NCI-H2227 (cell line): ENCODE data around the gene MPZL1.

Source experiments
- DNase-seq: peaks from one replicate; lab custom pipeline; 2025; ENCODE audit not compliant: unreplicated experiment; lab: John Stamatoyannopoulos, UW

MPZL1 gene

GRCh38 chr1:167748906-167749305 is 27.1 kb downstream of the MPZL1 start:
- no peak for DNase-seq

GRCh38 chr1:167749741-167750140 is 28.0 kb downstream of the MPZL1 start:
- no peak for DNase-seq

GRCh38 chr1:167750641-167751040 is 28.9 kb downstream of the MPZL1 start:
- no peak for DNase-seq

- no peak for DNase-seq
Measured at GRCh38 chr1:167751676-167752075, 29.9 kb downstream of the MPZL1 start.

- DNase-seq = no peak
Measured at GRCh38 chr1:167752219-167752985, 30.6 kb downstream of the MPZL1 start.

- DNase-seq = no peak
Measured at GRCh38 chr1:167755654-167756053, 33.9 kb downstream of the MPZL1 start.

GRCh38 chr1:167756730-167757405 is 35.1 kb downstream of the MPZL1 start:
- DNase-seq = no peak

GRCh38 chr1:167757433-167758309 is 35.9 kb downstream of the MPZL1 start:
- DNase-seq = no peak

- no peak for DNase-seq
Measured at GRCh38 chr1:167761400-167761799, 39.6 kb downstream of the MPZL1 start.

GRCh38 chr1:167762061-167762746 is 40.4 kb downstream of the MPZL1 start:
- DNase-seq = no peak

GRCh38 chr1:167763525-167764220 is 41.9 kb downstream of the MPZL1 start:
- DNase-seq = no peak

- no peak for DNase-seq
Measured at GRCh38 chr1:167764458-167765330, 42.9 kb downstream of the MPZL1 start.

GRCh38 chr1:167765496-167765895 is 43.7 kb downstream of the MPZL1 start:
- DNase-seq = no peak

GRCh38 chr1:167766538-167766937 is 44.8 kb downstream of the MPZL1 start:
- DNase-seq = no peak

- no peak for DNase-seq
Measured at GRCh38 chr1:167767761-167768160, 46.0 kb downstream of the MPZL1 start.

GRCh38 chr1:167770127-167770526 is 48.3 kb downstream of the MPZL1 start:
- DNase-seq = no peak

- no peak for DNase-seq
Measured at GRCh38 chr1:167772436-167772835, 50.7 kb downstream of the MPZL1 start.

GRCh38 chr1:167773516-167773915 is 51.7 kb downstream of the MPZL1 start:
- no peak for DNase-seq

- DNase-seq = no peak
Measured at GRCh38 chr1:167774710-167775109, 52.9 kb downstream of the MPZL1 start.
